Left lung (tissue), 10 donors: ENCODE measurements around the gene CRTC3. TPM values are rescaled to one million over a fixed set of nuclear protein-coding genes. Genes with fewer than 3 reads are reported as not detected.

Source experiments
- ATAC-seq: fragments of 200-7000 bp; cut with Tn5 transposase; one replicate; pipeline ENCODE4 v1.9.1; 2020; ENCODE audit warnings: moderate library complexity
- DNase-seq, 4 donors: peaks; one replicate each; pipeline ENCODE4 v3.0.0-alpha.2; 2013 to 2020
- H3K27ac ChIP-seq, 2 donors: fragments of 200-600 bp; sonication (generic) in 1 of 2; one replicate each; pipeline versions ENCODE4 v1.5.0 to v1.8.0; 2020 to 2021
- H3K27me3 ChIP-seq, 2 donors: fragments of 200-600 bp; sonication (generic) in 1 of 2; one replicate each; pipeline versions ENCODE4 v1.5.0 to v1.8.0; 2020 to 2021
- H3K36me3 ChIP-seq, 2 donors: fragments of 200-600 bp; sonication (generic) in 1 of 2; one replicate each; pipeline versions ENCODE4 v1.5.0 to v1.8.0; 2020 to 2021
- H3K4me1 ChIP-seq, 2 donors: fragments of 200-600 bp; one replicate each; pipeline ENCODE4 v1.8.0; 2021
- H3K4me3 ChIP-seq, 2 donors: fragments of 200-600 bp; sonication (generic) in 1 of 2; one replicate each; pipeline versions ENCODE4 v1.5.0 to v1.8.0; 2020 to 2021; ENCODE audit warnings: mild to moderate bottlenecking in 1 of 2
- H3K9me3 ChIP-seq, 2 donors: fragments of 200-600 bp; sonication (generic) in 1 of 2; one replicate each; pipeline versions ENCODE4 v1.5.0 to v1.8.0; 2020 to 2021
- CTCF ChIP-seq, 2 donors: fragments of 200-600 bp; sonication (generic) in 1 of 2; IDR thresholded peaks; one replicate each; pipeline versions ENCODE4 v1.5.0 to v1.8.0; 2021; ENCODE audit warnings: antibody characterized with exemption in 2 of 2
- intact Hi-C, 2 donors: fragments of 100-400 bp; cut with DNase I; formaldehyde crosslinking; loops; one replicate each; pipeline versions ENCODE4 v1.11.2 to v1.14.2; 2022
- polyA plus RNA-seq, 6 donors: library from polyadenylated mRNA; unstranded; fragments of 120-200 nt; gene quantifications; one replicate each; pipeline ENCODE4 v1.2.1, GENCODE V29; 2013; ENCODE audit not compliant: insufficient read length in 6 of 6
- total RNA-seq, 2 donors: library from RNA; stranded (reverse); fragmentation: NEBNext Ultra II Directional; extraction: Animal tissue kit (Norgen Biotek cat#: 25700); gene quantifications; one replicate each; pipeline ENCODE4 v1.2.1, GENCODE V29; 2021
- donor health status: DM: no; HTN: yes; CAD: no.
- donor health status: DM: no; HTN: no; CAD: no.

The CRTC3 gene
- total and polyA plus RNA-seq, 8 donors: 33.0 to 45.2 (median 37.5) TPM

- Histone ChIP-seq H3K4me3 (no peak overlapping the region), H3K36me3 (peaks cover 0 to 59% of the 10 kb centered on the region in 2 donors), H3K27me3 (no peaks in the 10 kb centered on the region), H3K9me3 (no peaks in the 10 kb centered on the region), H3K4me1 (no peaks in the 10 kb centered on the region), H3K27ac (no peak overlapping the region)
- no peak for ATAC-seq
- intact Hi-C loops: no loop called here
- DNase-seq: no peak
- TF ChIP-seq CTCF (IDR thresholded peaks at IDR 0.05): no peak
Measured at GRCh38 chr15:90641581-90642463, 112.1 kb downstream of the CRTC3 start.

GRCh38 chr15:90642464-90643300, 113.0 kb downstream of the CRTC3 start:
- DNase-seq: no peak
- H3K27ac ChIP-seq: no peak overlapping the region
- TF ChIP-seq CTCF (IDR thresholded peaks at IDR 0.05): no peak
- H3K27me3 ChIP-seq: no peaks in the 10 kb centered on the region
- no peaks in the 10 kb centered on the region for H3K9me3 ChIP-seq
- intact Hi-C loops: no loop called here
- peaks cover 0 to 59% of the 10 kb centered on the region in 2 donors for H3K36me3 ChIP-seq
- no peak for ATAC-seq
- H3K4me3 ChIP-seq: no peak overlapping the region
- peaks cover 0 to 2% of the 10 kb centered on the region in 2 donors for H3K4me1 ChIP-seq

GRCh38 chr15:90643301-90643632, 113.5 kb downstream of the CRTC3 start:
- Histone ChIP-seq H3K9me3 (no peaks in the 10 kb centered on the region), H3K27ac (no peak overlapping the region), H3K4me3 (no peak overlapping the region), H3K27me3 (no peaks in the 10 kb centered on the region), H3K4me1 (peaks cover 4 to 8% of the 10 kb centered on the region in 2 donors), H3K36me3 (peaks cover 0 to 58% of the 10 kb centered on the region in 2 donors)
- no peak for ATAC-seq
- no peak for DNase-seq
- intact Hi-C loops: no loop called here
- TF ChIP-seq CTCF (IDR thresholded peaks at IDR 0.05): no peak

- Histone ChIP-seq H3K27ac (no peak overlapping the region), H3K27me3 (no peaks in the 10 kb centered on the region), H3K4me3 (no peak overlapping the region), H3K4me1 (peaks cover 4 to 20% of the 10 kb centered on the region in 2 donors), H3K36me3 (peaks cover 0 to 46% of the 10 kb centered on the region in 2 donors), H3K9me3 (no peaks in the 10 kb centered on the region)
- no peak for ATAC-seq
- intact Hi-C loops: no loop called here
- no peak for DNase-seq
- no peak for TF ChIP-seq CTCF (IDR thresholded peaks at IDR 0.05)
Measured at GRCh38 chr15:90644526-90644925, 114.8 kb downstream of the CRTC3 start.
